Muscle of leg (tissue), 11 donors: Measurements from ENCODE around the gene SHROOM3. TPM values are rescaled to one million over a fixed set of nuclear protein-coding genes. Genes with fewer than 3 reads are reported as not detected.

ENCODE experiments used
- DNase-seq: peaks from one replicate; pipeline ENCODE4 v3.0.0; 2013
- H3K27ac ChIP-seq: one replicate; pipeline ENCODE4 v1.5.1; 2013; ENCODE audit warnings: mild to moderate bottlenecking, low read length, control low read depth
- H3K27me3 ChIP-seq: one replicate; pipeline ENCODE4 v1.6.1; 2013; ENCODE audit warnings: low read length; ENCODE audit not compliant: control insufficient read depth, insufficient read depth
- H3K36me3 ChIP-seq: one replicate; pipeline ENCODE4 v1.6.1; 2013; ENCODE audit warnings: low read length; ENCODE audit not compliant: control insufficient read depth, insufficient read depth
- H3K4me1 ChIP-seq: one replicate; pipeline ENCODE4 v1.6.1; 2013; ENCODE audit warnings: low read length; ENCODE audit not compliant: control insufficient read depth, insufficient read depth
- H3K4me3 ChIP-seq: one replicate; pipeline ENCODE4 v1.5.1; 2013; ENCODE audit warnings: low read length, control low read depth
- H3K9me3 ChIP-seq: replicated peaks from 2 replicates; pipeline ENCODE4 v1.6.1; 2013; ENCODE audit warnings: low read depth, low read length; ENCODE audit not compliant: control insufficient read depth
- WGBS: methylation state at CpG from one replicate; pipeline ENCODE4 v1.1.5; 2013; ENCODE audit warnings: missing lambda C conversion rate; ENCODE audit not compliant: insufficient coverage; 5-methylcytosine and 5-hydroxymethylcytosine counted together
- polyA plus RNA-seq, 8 donors: library from polyadenylated mRNA; unstranded; fragments of 120-200 nt; gene quantifications; one replicate each; pipeline versions ENCODE4 v1.2.1 to v1.2.3, GENCODE V29; 2013; ENCODE audit warnings: inconsistent platforms in 1 of 8, low replicate concordance in 1 of 8; ENCODE audit not compliant: insufficient read length in 8 of 8, insufficient read depth in 1 of 8
- total RNA-seq: library from RNA; stranded (reverse); fragments of 120-200 nt; gene quantifications from one replicate; pipeline ENCODE4 v1.2.4, GENCODE V29; 2013

The SHROOM3 gene
- total and polyA plus RNA-seq, 9 donors: 21.0 to 57.5 (median 29.0) TPM

GRCh38 chr4:76615999-76616398, 181.0 kb downstream of the SHROOM3 start:
- peaks cover 2% of the 10 kb centered on the region for H3K4me1 ChIP-seq
- H3K4me3 ChIP-seq: no peak overlapping the region
- WGBS: 86% methylated on average over 2 of the region's 3 CpGs
- no peak overlapping the region for H3K27ac ChIP-seq
- no peaks in the 10 kb centered on the region for H3K36me3 ChIP-seq
- H3K27me3 ChIP-seq: no peaks in the 10 kb centered on the region
- DNase-seq: no peak
- no peaks in the 10 kb centered on the region for H3K9me3 ChIP-seq

- peaks cover 2% of the 10 kb centered on the region for H3K4me1 ChIP-seq
- DNase-seq: no peak
- H3K27ac ChIP-seq: no peak overlapping the region
- H3K27me3 ChIP-seq: no peaks in the 10 kb centered on the region
- WGBS: 100% methylated on average over 1 of the region's 2 CpGs
- no peaks in the 10 kb centered on the region for H3K36me3 ChIP-seq
- no peaks in the 10 kb centered on the region for H3K9me3 ChIP-seq
- no peak overlapping the region for H3K4me3 ChIP-seq
Observed at GRCh38 chr4:76616526-76616925, 181.5 kb downstream of the SHROOM3 start.

GRCh38 chr4:76620723-76621468, 185.9 kb downstream of the SHROOM3 start:
- no peaks in the 10 kb centered on the region for H3K36me3 ChIP-seq
- peaks cover 11% of the 10 kb centered on the region for H3K4me1 ChIP-seq
- no peak overlapping the region for H3K27ac ChIP-seq
- H3K9me3 ChIP-seq: no peaks in the 10 kb centered on the region
- no peak overlapping the region for H3K4me3 ChIP-seq
- no peak for DNase-seq
- H3K27me3 ChIP-seq: no peaks in the 10 kb centered on the region
- WGBS: 43% methylated on average over 1 of the region's 4 CpGs

- no peaks in the 10 kb centered on the region for H3K9me3 ChIP-seq
- DNase-seq: peak; percentile 66
- no peak overlapping the region for H3K4me3 ChIP-seq
- 50% methylated on average over 2 of the region's 4 CpGs for WGBS
- no peaks in the 10 kb centered on the region for H3K27me3 ChIP-seq
- H3K4me1 ChIP-seq: peaks cover 11% of the 10 kb centered on the region
- no peaks in the 10 kb centered on the region for H3K36me3 ChIP-seq
- no peak overlapping the region for H3K27ac ChIP-seq
Observed at GRCh38 chr4:76622126-76622525, 187.1 kb downstream of the SHROOM3 start.

GRCh38 chr4:76622717-76623116, 187.7 kb downstream of the SHROOM3 start:
- H3K9me3 ChIP-seq: no peaks in the 10 kb centered on the region
- no peaks in the 10 kb centered on the region for H3K27me3 ChIP-seq
- H3K36me3 ChIP-seq: no peaks in the 10 kb centered on the region
- no CpG with 5 or more reads among the region's 1 CpG for WGBS
- peak overlapping the region; percentile 88 for H3K27ac ChIP-seq
- no peak for DNase-seq
- H3K4me3 ChIP-seq: no peak overlapping the region
- H3K4me1 ChIP-seq: peaks cover 11% of the 10 kb centered on the region

GRCh38 chr4:76623217-76624045, 188.4 kb downstream of the SHROOM3 start:
- Histone ChIP-seq H3K4me3 (no peak overlapping the region), H3K9me3 (no peaks in the 10 kb centered on the region), H3K36me3 (no peaks in the 10 kb centered on the region), H3K27ac (peak overlapping the region; percentile 88), H3K27me3 (no peaks in the 10 kb centered on the region), H3K4me1 (peaks cover 11% of the 10 kb centered on the region)
- WGBS: no CpG with 5 or more reads among the region's 4 CpGs
- peak; percentile 80 for DNase-seq

- H3K4me3 ChIP-seq: no peak overlapping the region
- H3K27me3 ChIP-seq: no peaks in the 10 kb centered on the region
- peak; percentile 98 for DNase-seq
Observed at GRCh38 chr4:76624241-76624681, 189.2 kb downstream of the SHROOM3 start.

GRCh38 chr4:76624931-76625715, 190.1 kb downstream of the SHROOM3 start:
- peak; percentile 66 for DNase-seq
- 69% methylated on average over 2 of the region's 3 CpGs for WGBS
- peaks cover 11% of the 10 kb centered on the region for H3K4me1 ChIP-seq
- H3K27me3 ChIP-seq: no peaks in the 10 kb centered on the region
- peaks cover 5% of the 10 kb centered on the region for H3K36me3 ChIP-seq
- H3K9me3 ChIP-seq: no peaks in the 10 kb centered on the region
- H3K27ac ChIP-seq: peak overlapping the region; percentile 88
- H3K4me3 ChIP-seq: no peak overlapping the region

More at GRCh38 chr4:76624241-76624681, 189.2 kb downstream of the SHROOM3 start:
- H3K4me1 ChIP-seq: peaks cover 11% of the 10 kb centered on the region
- no peaks in the 10 kb centered on the region for H3K9me3 ChIP-seq
- H3K27ac ChIP-seq: peak overlapping the region; percentile 88
- 9% methylated on average over 5 of the region's 9 CpGs for WGBS
- H3K36me3 ChIP-seq: peaks cover 3% of the 10 kb centered on the region

- peaks cover 11% of the 10 kb centered on the region for H3K4me1 ChIP-seq
- no CpG with 5 or more reads among the region's 5 CpGs for WGBS
- H3K4me3 ChIP-seq: no peak overlapping the region
- DNase-seq: no peak
- H3K27ac ChIP-seq: no peak overlapping the region
- H3K9me3 ChIP-seq: no peaks in the 10 kb centered on the region
- H3K27me3 ChIP-seq: no peaks in the 10 kb centered on the region
- peaks cover 5% of the 10 kb centered on the region for H3K36me3 ChIP-seq
Observed at GRCh38 chr4:76626686-76627465, 191.8 kb downstream of the SHROOM3 start.
